Liver (tissue), 9 donors: ENCODE data around the gene ZNF274. TPM values are rescaled to one million over a fixed set of nuclear protein-coding genes. Genes with fewer than 3 reads are reported as not detected.
"Not testable (repeated sequence)": the region's sequence is repeated elsewhere in the genome, so short reads cannot be mapped to it uniquely, and the experiment has no call there.

Experiments used
- DNase-seq: peaks from one replicate; pipeline ENCODE4 v3.0.0-alpha.2; 2017; ENCODE audit warnings: low spot score
- H3K27ac ChIP-seq, 2 donors: one replicate each; pipeline ENCODE4 v1.7.0; 2013; ENCODE audit warnings: inconsistent platforms in 2 of 2, low read length in 2 of 2, control low read depth in 1 of 2, low read depth in 1 of 2, mild to moderate bottlenecking in 1 of 2
- H3K27me3 ChIP-seq, 4 donors: one replicate each; pipeline versions ENCODE4 v1.6.1 to v1.7.0; 2013; ENCODE audit warnings: low read length in 3 of 4, inconsistent platforms in 1 of 4, mild to moderate bottlenecking in 1 of 4, moderate library complexity in 1 of 4; ENCODE audit not compliant: control insufficient read depth in 4 of 4, insufficient read depth in 4 of 4
- H3K36me3 ChIP-seq, 4 donors: one replicate each; pipeline versions ENCODE4 v1.6.1 to v1.7.0; 2013; ENCODE audit warnings: low read length in 3 of 4, mild to moderate bottlenecking in 3 of 4, low read depth in 1 of 4, moderate library complexity in 1 of 4; ENCODE audit not compliant: control insufficient read depth in 4 of 4, insufficient read depth in 3 of 4
- H3K4me1 ChIP-seq, 4 donors: one replicate each; pipeline versions ENCODE4 v1.6.1 to v1.7.0; 2013; ENCODE audit warnings: low read length in 3 of 4, mild to moderate bottlenecking in 3 of 4, moderate library complexity in 1 of 4; ENCODE audit not compliant: control insufficient read depth in 4 of 4, insufficient read depth in 4 of 4
- H3K4me3 ChIP-seq, 3 donors: one replicate each; pipeline versions ENCODE4 v1.6.1 to v1.7.0; 2013; ENCODE audit warnings: low read length in 3 of 3, control low read depth in 1 of 3, low read depth in 1 of 3, mild to moderate bottlenecking in 1 of 3
- H3K9ac ChIP-seq, 2 donors: one replicate each; pipeline ENCODE4 v1.7.0; 2013; ENCODE audit warnings: low read length in 2 of 2, mild to moderate bottlenecking in 2 of 2, moderate library complexity in 2 of 2, control low read depth in 1 of 2, low read depth in 1 of 2
- H3K9me3 ChIP-seq, 4 donors: one replicate each; pipeline versions ENCODE4 v1.6.1 to v1.7.0; 2013; ENCODE audit warnings: low read length in 3 of 4; ENCODE audit not compliant: control insufficient read depth in 4 of 4
- EGR1 ChIP-seq, 2 donors: IDR thresholded peaks; 2 replicates each; pipeline ENCODE4 v1.6.1; 2016 to 2018; ENCODE audit warnings: antibody characterized with exemption in 2 of 2, low read depth in 2 of 2
- FOXA1 ChIP-seq: IDR thresholded peaks from 2 replicates; pipeline ENCODE4 v1.6.1; 2016; ENCODE audit warnings: antibody characterized with exemption
- GABPA ChIP-seq, 2 donors: IDR thresholded peaks in 1 of 2; conservative IDR thresholded peaks in 1 of 2; 2 replicates each; pipeline ENCODE4 v1.6.1; 2016; ENCODE audit warnings: antibody characterized with exemption in 2 of 2, mild to moderate bottlenecking in 1 of 2, moderate library complexity in 1 of 2
- HNF4A ChIP-seq, 2 donors: conservative IDR thresholded peaks; 2 replicates each; pipeline ENCODE4 v1.6.1; 2016; ENCODE audit warnings: antibody characterized with exemption in 2 of 2, mild to moderate bottlenecking in 2 of 2
- JUND ChIP-seq, 2 donors: IDR thresholded peaks; 2 replicates each; pipeline ENCODE4 v1.6.1; 2016; ENCODE audit warnings: antibody characterized with exemption in 2 of 2
- NR2F2 ChIP-seq: IDR thresholded peaks from 2 replicates; pipeline ENCODE4 v1.6.1; 2016; ENCODE audit warnings: antibody characterized with exemption
- RXRA ChIP-seq, 2 donors: IDR thresholded peaks; 2 replicates each; pipeline ENCODE4 v1.6.1; 2017 to 2018; ENCODE audit warnings: antibody characterized with exemption in 2 of 2, mild to moderate bottlenecking in 1 of 2
- SP1 ChIP-seq: IDR thresholded peaks from 2 replicates; pipeline ENCODE4 v1.6.1; 2018; ENCODE audit warnings: antibody characterized with exemption, mild to moderate bottlenecking
- YY1 ChIP-seq: IDR thresholded peaks from 2 replicates; pipeline ENCODE4 v1.6.1; 2016; ENCODE audit warnings: antibody characterized with exemption, mild to moderate bottlenecking
- WGBS: extraction: QIAGEN DNeasy Blood & Tissue Kit; methylation state at CpG from one replicate; pipeline ENCODE4 v1.1.7; 2013; 5-methylcytosine and 5-hydroxymethylcytosine counted together
- polyA plus RNA-seq, 2 donors: library from polyadenylated mRNA; stranded (reverse) in 1 of 2; unstranded in 1 of 2; fragments of 200-250 nt in 1 of 2; fragments of >200 nt in 1 of 2; fragmentation: Nextera tagmentation in 1 of 2; extraction: Ambion mirVana in 1 of 2; gene quantifications; one replicate each; pipeline versions ENCODE4 v1.2.1 to v1.2.3, GENCODE V29; 2013 to 2015
- total RNA-seq, 2 donors: library from RNA; depleted of rRNA; stranded (reverse); fragments of >200 nt; gene quantifications; one replicate each; pipeline ENCODE4 v1.2.3, GENCODE V29; 2014
- TF ChIP-seq, protein P1 (sequence below): IDR thresholded peaks from 2 replicates; pipeline ENCODE4 v1.6.1; 2016; ENCODE audit warnings: antibody characterized with exemption
- TF ChIP-seq, protein P2 (sequence below): IDR thresholded peaks from 2 replicates; pipeline ENCODE4 v1.6.1; 2016; ENCODE audit warnings: antibody characterized with exemption
- TF ChIP-seq, protein P3 (sequence below): IDR thresholded peaks from 2 replicates; pipeline ENCODE4 v1.6.1; 2016; ENCODE audit warnings: antibody characterized with exemption
- donor health status: healthy.
- donor health status: healthy.
- donor health status: healthy.
- donor health status: healthy.
- donor health status: healthy.

The ZNF274 gene
- total and polyA plus RNA-seq, 4 donors = 5.7 to 18.2 (median 11.9) TPM

- Histone ChIP-seq H3K27ac (no peak overlapping the region), H3K4me3 (peak overlapping the region in 2 of 3 donors; percentile 23 to 42), H3K9me3 (peaks cover 23 to 58% (median 31%) of the 10 kb centered on the region in 4 donors), H3K27me3 (no peaks in the 10 kb centered on the region), H3K4me1 (peaks cover 0 to 6% (median 2%) of the 10 kb centered on the region in 4 donors), H3K9ac (no peak overlapping the region), H3K36me3 (peaks cover 9 to 19% (median 15%) of the 10 kb centered on the region in 4 donors)
- TF ChIP-seq SP1 (no peak), HNF4A (conservative IDR thresholded peaks at IDR 0.05) (no peak), GABPA (IDR thresholded peaks at IDR 0.05 in 1 of 2, conservative IDR thresholded peaks at IDR 0.05 in 1 of 2) (no peak), EGR1 (IDR thresholded peaks at IDR 0.05; ENCODE audit: low read depth in 2 of 2) (no peak)
- 97% methylated on average over 3 of the region's 3 CpGs for WGBS
- DNase-seq = no peak
Observed at GRCh38 chr19:58145849-58146248, 37.0 kb upstream of the ZNF274 start.

- not testable (repeated sequence) for H3K9ac ChIP-seq, DNase-seq, H3K4me1 ChIP-seq, H3K27ac ChIP-seq, H3K4me3 ChIP-seq, H3K27me3 ChIP-seq
- peaks cover 1 to 11% (median 6%) of the 10 kb centered on the region in 4 donors for H3K36me3 ChIP-seq
- peaks cover 17 to 48% (median 24%) of the 10 kb centered on the region in 4 donors for H3K9me3 ChIP-seq
- WGBS = 90% methylated on average over 23 of the region's 28 CpGs
Observed at GRCh38 chr19:58147475-58147874, 35.4 kb upstream of the ZNF274 start.

DNA sequence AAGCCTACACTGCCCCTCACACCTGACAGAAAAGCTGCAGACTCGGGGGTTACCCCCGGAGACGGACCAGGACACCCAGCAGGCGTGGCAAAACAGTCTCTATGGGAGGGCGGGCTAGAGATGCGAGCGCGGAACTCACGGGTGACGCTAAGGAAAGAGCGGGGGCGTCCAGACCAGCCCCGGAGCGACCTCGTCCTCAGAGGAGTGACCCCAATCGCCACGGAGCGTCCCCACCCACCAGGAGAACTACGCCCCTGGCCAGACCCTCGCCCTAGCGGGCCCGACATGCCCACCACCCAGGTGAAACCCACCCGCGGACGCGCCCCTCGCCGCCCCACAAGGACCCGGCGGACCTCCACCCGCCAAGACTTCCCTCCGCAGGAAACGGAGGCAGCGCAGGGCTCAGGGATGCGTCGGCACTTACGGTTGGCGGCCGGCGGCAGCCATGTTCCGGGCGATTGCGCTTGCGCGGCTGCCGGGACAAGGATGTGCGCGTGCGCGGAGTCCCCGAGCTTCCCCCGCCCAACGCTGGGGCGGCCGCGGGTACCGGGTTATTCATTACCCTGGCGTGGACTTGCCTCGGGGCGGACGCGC, 32.4 kb upstream of the ZNF274 start, which contains the start of gene ZNF329:
ZNF329 (minus strand) TSS at position 462 of the 594 bp plus-strand sequence. CDS start 21,286 bp downstream, outside the sequence.
- TF ChIP-seq, protein P1, sequence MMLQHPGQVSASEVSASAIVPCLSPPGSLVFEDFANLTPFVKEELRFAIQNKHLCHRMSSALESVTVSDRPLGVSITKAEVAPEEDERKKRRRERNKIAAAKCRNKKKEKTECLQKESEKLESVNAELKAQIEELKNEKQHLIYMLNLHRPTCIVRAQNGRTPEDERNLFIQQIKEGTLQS = no peak
- peak in 1 of 2 donors; percentile 74 for TF ChIP-seq GABPA (IDR thresholded peaks at IDR 0.05 in 1 of 2, conservative IDR thresholded peaks at IDR 0.05 in 1 of 2)
- peak; percentile 95 for TF ChIP-seq YY1
- no peak for TF ChIP-seq NR2F2
- TF ChIP-seq RXRA (IDR thresholded peaks at IDR 0.05) = no peak
- no peak for TF ChIP-seq EGR1 (IDR thresholded peaks at IDR 0.05; ENCODE audit: low read depth in 2 of 2)
- TF ChIP-seq FOXA1 = no peak
- TF ChIP-seq HNF4A (conservative IDR thresholded peaks at IDR 0.05) = no peak
- TF ChIP-seq JUND (IDR thresholded peaks at IDR 0.05) = no peak
- TF ChIP-seq, protein P2, sequence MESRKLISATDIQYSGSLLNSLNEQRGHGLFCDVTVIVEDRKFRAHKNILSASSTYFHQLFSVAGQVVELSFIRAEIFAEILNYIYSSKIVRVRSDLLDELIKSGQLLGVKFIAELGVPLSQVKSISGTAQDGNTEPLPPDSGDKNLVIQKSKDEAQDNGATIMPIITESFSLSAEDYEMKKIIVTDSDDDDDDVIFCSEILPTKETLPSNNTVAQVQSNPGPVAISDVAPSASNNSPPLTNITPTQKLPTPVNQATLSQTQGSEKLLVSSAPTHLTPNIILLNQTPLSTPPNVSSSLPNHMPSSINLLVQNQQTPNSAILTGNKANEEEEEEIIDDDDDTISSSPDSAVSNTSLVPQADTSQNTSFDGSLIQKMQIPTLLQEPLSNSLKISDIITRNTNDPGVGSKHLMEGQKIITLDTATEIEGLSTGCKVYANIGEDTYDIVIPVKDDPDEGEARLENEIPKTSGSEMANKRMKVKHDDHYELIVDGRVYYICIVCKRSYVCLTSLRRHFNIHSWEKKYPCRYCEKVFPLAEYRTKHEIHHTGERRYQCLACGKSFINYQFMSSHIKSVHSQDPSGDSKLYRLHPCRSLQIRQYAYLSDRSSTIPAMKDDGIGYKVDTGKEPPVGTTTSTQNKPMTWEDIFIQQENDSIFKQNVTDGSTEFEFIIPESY = no peak
- TF ChIP-seq, protein P3, sequence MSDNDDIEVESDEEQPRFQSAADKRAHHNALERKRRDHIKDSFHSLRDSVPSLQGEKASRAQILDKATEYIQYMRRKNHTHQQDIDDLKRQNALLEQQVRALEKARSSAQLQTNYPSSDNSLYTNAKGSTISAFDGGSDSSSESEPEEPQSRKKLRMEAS = no peak
- H3K4me3 ChIP-seq = peak within 1 kb of the TSS; percentile 82 to 87 (median 83)
- DNase-seq = peak; percentile 95
- H3K4me1 ChIP-seq = peaks cover 4 to 20% (median 10%) of the 10 kb centered on the region in 4 donors
- no peaks in the 10 kb centered on the region for H3K27me3 ChIP-seq
- peaks cover 0 to 5% (median 0%) of the 10 kb centered on the region in 4 donors for H3K36me3 ChIP-seq
- H3K27ac ChIP-seq = peak within 1 kb of the TSS; percentile 56 to 62
- 3% methylated on average over 62 of the region's 62 CpGs for WGBS
- peak within 1 kb of the TSS in 1 of 2 donors; percentile 43 for H3K9ac ChIP-seq
- H3K9me3 ChIP-seq = peaks cover 10 to 30% (median 13%) of the 10 kb centered on the region in 4 donors
